Calu3 (cell line): ENCODE data around the gene ADSS1. TPM values are rescaled to one million over a fixed set of nuclear protein-coding genes. Genes with fewer than 3 reads are reported as not detected.

ENCODE experiments used
- BruUV-seq: library from RNA; stranded (reverse); fragments of 400-500 nt; replicated peaks from 2 replicates; lab custom pipeline; 2021; lab: Mats Ljungman, UMichigan
- CTCF ChIA-PET: fragments of 300-600 bp; sonication (Branson Sonifier 250); formaldehyde crosslinking; loops from one replicate; lab custom pipeline; 2022; ENCODE audit warnings: antibody characterized with exemption; lab: Charles Lee
- DNase-seq: peaks from one replicate; pipeline ENCODE4 v3.0.0; 2022
- H3K27ac Mint-ChIP-seq: one replicate; pipeline ENCODE4 v1.8.0; 2022; ENCODE audit warnings: mixed read lengths; ENCODE audit not compliant: unreplicated experiment
- H3K27me3 Mint-ChIP-seq: one replicate; pipeline ENCODE4 v1.8.0; 2022; ENCODE audit warnings: mixed read lengths; ENCODE audit not compliant: unreplicated experiment
- H3K36me3 Mint-ChIP-seq: one replicate; pipeline ENCODE4 v1.8.0; 2022; ENCODE audit warnings: mild to moderate bottlenecking, moderate library complexity, mixed read lengths; ENCODE audit not compliant: insufficient read depth, unreplicated experiment
- H3K4me1 Mint-ChIP-seq: one replicate; pipeline ENCODE4 v1.8.0; 2022; ENCODE audit warnings: mild to moderate bottlenecking, low read depth, mixed read lengths; ENCODE audit not compliant: unreplicated experiment
- H3K4me3 Mint-ChIP-seq: one replicate; pipeline ENCODE4 v1.8.0; 2022; ENCODE audit warnings: mild to moderate bottlenecking, low read depth, moderate library complexity, mixed read lengths; ENCODE audit not compliant: unreplicated experiment
- H3K9me3 Mint-ChIP-seq: one replicate; pipeline ENCODE4 v1.8.0; 2022; ENCODE audit warnings: low read depth, mixed read lengths; ENCODE audit not compliant: unreplicated experiment
- CTCF ChIP-seq: fragments of 200-600 bp; IDR thresholded peaks from one replicate; pipeline ENCODE4 v1.8.0; 2022; ENCODE audit warnings: antibody characterized with exemption; ENCODE audit not compliant: unreplicated experiment
- intact Hi-C: fragments of 100-400 bp; cut with micrococcal nuclease; formaldehyde crosslinking; loops from one replicate; pipeline ENCODE4 v1.10.0; 2022; ENCODE audit not compliant: unreplicated experiment
- total RNA-seq: library from RNA; stranded (reverse); gene quantifications from 2 replicates; pipeline ENCODE4 v1.2.3, GENCODE V29; 2022

The ADSS1 gene
- total RNA-seq, 1 experiment from 2014 or later: 8.6 TPM

GRCh38 chr14:104754213-104754851 is 30.3 kb downstream of the ADSS1 start:
- Mint-ChIP-seq H3K36me3 (peaks cover 33% of the 10 kb centered on the region), H3K4me3 (peak overlapping the region; percentile 100), H3K4me1 (peaks cover 21% of the 10 kb centered on the region), H3K27me3 (no peaks in the 10 kb centered on the region), H3K9me3 (no peaks in the 10 kb centered on the region), H3K27ac (peak overlapping the region; percentile 84)
- intact Hi-C loops: no loop called here
- BruUV-seq: TSS peak; percentile 40
- TF ChIP-seq CTCF: no peak
- DNase-seq: no peak
- CTCF ChIA-PET: no interaction called here

GRCh38 chr14:104755621-104756020 is 31.6 kb downstream of the ADSS1 start:
- Mint-ChIP-seq H3K9me3 (no peaks in the 10 kb centered on the region), H3K4me1 (peaks cover 12% of the 10 kb centered on the region), H3K36me3 (peaks cover 33% of the 10 kb centered on the region), H3K27me3 (no peaks in the 10 kb centered on the region), H3K27ac (no peak overlapping the region), H3K4me3 (no peak overlapping the region)
- BruUV-seq: no TSS peak
- no peak for DNase-seq
- intact Hi-C loops: no loop called here
- TF ChIP-seq CTCF: no peak
- CTCF ChIA-PET: no interaction called here

GRCh38 chr14:104756477-104757237 is 32.6 kb downstream of the ADSS1 start:
- intact Hi-C loops: no loop called here
- Mint-ChIP-seq H3K27me3 (no peaks in the 10 kb centered on the region), H3K4me3 (no peak overlapping the region), H3K4me1 (peaks cover 12% of the 10 kb centered on the region), H3K27ac (no peak overlapping the region), H3K36me3 (peaks cover 33% of the 10 kb centered on the region), H3K9me3 (no peaks in the 10 kb centered on the region)
- no peak for TF ChIP-seq CTCF
- CTCF ChIA-PET: no interaction called here
- no TSS peak for BruUV-seq
- DNase-seq: no peak

GRCh38 chr14:104757238-104757585 is 33.2 kb downstream of the ADSS1 start:
- H3K4me3 Mint-ChIP-seq: no peak overlapping the region
- TF ChIP-seq CTCF: no peak
- H3K36me3 Mint-ChIP-seq: peaks cover 31% of the 10 kb centered on the region
- CTCF ChIA-PET: no interaction called here
- DNase-seq: no peak
- H3K9me3 Mint-ChIP-seq: no peaks in the 10 kb centered on the region
- no peak overlapping the region for H3K27ac Mint-ChIP-seq
- no peaks in the 10 kb centered on the region for H3K27me3 Mint-ChIP-seq
- peaks cover 12% of the 10 kb centered on the region for H3K4me1 Mint-ChIP-seq
- no TSS peak for BruUV-seq
- intact Hi-C loops: no loop called here
